GM04503 (cell line): Measurements from ENCODE around the gene TP53TG5.

ENCODE experiments used
- DNase-seq: peaks from one replicate; pipeline ENCODE4 v3.0.0-alpha.2; 2012; ENCODE audit warnings: low read depth

The TP53TG5 gene

DNA sequence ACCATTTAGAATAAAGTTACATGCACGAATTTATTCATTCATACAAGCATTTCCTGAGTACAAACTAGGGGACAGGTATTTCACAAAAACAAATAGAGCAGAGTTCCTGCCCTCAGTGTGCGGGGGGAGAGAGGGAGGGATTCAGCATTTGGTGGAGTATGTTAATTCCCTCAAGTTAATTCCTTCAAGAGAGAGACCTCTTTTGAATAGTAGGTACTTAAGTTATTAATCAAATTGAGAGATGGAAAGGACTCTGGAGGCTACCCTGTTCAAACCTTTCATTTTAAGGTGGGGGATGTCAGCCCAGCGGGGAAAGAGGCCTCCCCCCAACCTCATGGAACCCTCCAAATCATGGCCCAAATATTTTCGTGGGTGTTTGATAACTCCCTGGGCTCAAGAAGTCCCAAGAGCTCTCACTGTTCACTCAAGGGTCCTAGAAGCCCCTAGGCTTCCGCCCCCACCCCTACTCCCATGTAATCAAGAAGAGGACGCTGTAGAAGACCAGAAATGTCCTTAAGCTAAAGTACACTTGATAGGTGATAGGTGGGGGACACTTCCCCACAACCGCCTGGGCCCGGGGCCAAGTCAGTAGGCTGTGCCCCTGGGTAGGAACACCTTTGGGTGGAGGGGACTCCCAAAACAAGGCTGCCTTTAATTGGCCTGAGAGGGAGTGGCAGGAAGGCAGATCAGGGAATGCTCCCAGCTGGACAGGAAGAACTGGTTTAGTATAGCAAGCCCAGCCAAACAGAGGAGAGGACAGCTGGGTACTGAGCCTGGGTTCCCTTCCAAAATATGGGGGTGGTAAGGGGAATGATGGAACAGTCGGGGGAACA, 32.8 kb downstream of the TP53TG5 start:
- DNase-seq, result no peak

DNA sequence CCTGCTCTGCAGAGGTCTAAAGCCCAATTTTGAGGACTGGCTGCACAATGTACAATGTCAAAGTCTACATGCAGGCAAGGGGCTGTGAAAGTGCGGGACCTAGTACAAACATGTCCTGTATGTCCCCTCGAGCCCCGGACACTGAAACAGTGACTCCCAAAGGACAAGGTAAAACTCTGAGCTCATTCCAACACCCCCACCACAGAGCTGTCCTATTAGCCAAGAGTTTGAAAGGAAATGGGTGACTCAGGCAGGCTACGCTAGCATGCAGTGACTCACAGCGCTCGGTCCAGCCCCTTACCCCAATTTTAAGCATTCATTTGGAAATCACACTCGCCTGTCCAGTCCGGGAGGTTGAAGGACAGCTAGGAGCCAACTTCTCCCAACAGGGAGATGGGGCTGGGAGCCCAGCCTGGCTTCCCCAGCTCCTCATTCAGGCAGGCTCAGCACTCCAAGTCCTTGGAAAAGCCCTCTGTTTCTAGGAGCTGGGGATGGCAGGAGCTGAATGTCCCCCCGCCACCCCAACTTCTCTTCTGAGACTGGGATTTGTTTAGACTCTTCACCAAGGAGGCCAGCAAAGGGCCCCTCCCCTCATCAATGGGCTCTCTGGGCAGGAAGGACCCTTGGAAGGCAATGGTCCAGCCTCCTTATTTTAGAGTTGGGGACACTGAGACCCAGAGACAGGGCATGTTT, 33.8 kb downstream of the TP53TG5 start:
- peak; percentile 69 for DNase-seq

DNA sequence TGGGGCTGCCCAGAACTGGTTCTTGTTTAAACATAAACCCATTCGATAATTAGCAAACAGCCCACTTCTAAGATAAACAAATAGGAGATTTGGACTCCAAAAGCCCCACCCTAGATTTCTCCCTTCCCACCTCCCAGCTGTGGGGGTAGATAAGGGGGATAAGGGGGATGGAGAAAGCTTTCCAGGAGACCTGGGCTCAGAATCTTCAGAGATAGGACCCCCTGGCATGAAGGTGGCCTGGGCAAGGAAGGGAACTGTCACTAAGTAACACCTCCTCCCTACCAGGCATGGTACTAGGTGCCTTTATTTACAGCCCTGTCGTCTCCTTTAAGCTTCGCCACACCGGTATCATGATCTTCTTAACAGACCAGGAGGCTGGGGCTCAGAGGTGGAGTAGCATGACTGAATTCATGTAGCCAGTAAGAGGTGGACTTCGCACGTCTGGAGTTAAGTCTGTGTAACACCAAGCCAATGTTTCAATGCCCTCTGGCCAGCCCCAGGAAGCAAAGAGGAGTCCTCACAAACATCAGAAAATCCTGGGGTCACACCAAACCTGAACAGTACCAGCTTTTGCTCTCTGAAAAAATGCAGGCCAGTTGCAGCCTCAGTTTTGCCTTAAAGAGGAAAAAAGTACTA, 34.5 kb downstream of the TP53TG5 start:
- DNase-seq, result no peak

DNA sequence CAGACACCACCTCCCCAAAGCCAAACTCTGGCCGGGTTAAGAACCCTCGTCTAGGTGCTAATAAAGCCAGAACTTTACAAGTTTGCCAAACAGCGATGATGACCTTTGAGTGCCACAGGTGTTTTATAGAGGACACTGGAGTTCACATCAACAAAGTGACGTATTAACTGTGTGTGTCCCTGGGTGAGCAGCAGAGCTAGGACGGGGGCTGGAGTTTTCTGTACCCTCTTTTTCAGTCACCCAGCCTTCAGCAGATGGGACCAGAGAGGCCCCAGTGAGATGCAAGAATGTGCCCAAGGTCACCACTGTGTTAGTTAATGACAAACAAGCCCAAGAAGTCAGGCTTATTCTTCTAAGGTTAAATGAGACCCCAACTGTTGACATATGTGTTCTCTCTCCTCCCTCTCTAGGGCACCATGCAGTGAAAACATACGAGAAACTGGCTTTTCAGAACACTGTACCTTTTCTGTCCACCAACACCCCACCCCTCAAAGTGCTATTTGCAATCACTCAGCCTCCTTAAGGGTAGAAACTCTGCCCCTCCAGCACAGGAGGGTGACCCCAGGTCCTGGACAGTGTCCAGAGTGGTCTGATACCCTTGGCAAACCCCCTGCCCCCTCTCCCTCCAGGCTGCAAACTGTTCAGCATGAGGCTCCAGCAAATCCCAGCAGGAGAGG, 35.1 kb downstream of the TP53TG5 start:
- no peak for DNase-seq

DNA sequence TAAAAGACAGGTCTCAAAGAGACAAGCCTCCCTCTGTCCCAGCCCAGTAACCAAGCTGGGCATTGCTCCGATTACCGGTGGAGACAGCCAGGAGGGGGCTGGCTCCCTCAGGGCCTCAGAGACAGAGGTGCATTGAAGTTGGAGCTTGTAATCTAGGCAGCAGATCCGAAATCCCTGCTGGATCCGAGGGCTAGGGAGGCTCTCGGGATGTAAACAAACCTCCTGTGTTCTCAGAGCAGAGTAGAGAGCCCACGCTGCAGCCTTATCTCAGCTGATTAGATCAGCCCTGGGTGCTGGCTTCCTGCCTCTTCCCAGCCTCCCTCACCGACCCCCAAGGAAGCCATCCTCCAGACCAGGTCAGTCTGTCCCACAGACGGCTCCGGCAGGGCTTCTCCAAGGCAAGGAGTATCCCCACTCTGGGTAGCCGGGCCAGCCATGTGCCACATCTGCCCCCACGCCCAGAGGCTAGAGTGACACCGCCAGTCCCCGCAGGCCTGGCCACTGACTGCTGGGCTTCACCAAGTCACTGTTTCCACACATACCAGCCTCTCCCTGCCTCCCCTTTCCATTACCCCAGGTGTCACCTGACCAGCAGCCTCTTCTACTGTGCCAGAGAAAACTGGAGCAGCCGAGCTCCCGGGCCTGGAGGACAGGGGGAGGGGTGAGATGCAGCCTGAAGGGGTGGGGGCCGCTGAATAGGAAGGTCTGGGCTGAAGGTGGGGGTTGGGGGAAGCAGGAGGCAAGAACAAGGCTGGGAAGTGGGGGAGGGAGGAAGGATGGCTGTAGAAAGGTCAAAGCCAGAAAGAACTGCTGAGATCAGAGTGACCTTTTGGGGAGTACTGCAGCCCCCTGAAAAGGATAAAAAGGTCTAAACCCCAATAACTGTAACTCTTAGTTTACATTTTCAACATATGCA, 35.9 kb downstream of the TP53TG5 start:
- DNase-seq, result no peak

DNA sequence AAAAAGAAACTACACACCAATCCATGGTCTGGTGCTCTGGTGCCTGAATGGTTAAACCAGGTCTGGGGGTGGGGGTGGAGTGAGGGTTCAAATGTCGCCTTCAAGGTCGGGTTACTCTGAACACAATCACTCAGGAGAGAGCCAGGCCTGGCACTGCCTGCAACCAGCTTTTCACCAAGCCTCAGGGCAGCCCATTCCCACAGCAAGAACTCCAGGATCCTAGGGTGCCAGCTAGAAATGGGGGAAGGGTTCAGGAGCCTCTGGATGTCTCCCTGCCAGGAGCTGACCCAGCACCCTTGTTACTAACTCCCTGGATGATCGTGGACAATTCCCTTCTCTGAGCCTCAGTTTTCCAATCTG, 36.6 kb downstream of the TP53TG5 start:
- no peak for DNase-seq

- DNase-seq, result no peak
Observed at GRCh38 chr20:45340951-45341350, 37.2 kb downstream of the TP53TG5 start.

- no peak for DNase-seq
Observed at GRCh38 chr20:45340236-45340847, 37.8 kb downstream of the TP53TG5 start.

- no peak for DNase-seq
Observed at GRCh38 chr20:45339799-45340198, 38.3 kb downstream of the TP53TG5 start.

GRCh38 chr20:45339084-45339483, 39.0 kb downstream of the TP53TG5 start:
- no peak for DNase-seq

DNA sequence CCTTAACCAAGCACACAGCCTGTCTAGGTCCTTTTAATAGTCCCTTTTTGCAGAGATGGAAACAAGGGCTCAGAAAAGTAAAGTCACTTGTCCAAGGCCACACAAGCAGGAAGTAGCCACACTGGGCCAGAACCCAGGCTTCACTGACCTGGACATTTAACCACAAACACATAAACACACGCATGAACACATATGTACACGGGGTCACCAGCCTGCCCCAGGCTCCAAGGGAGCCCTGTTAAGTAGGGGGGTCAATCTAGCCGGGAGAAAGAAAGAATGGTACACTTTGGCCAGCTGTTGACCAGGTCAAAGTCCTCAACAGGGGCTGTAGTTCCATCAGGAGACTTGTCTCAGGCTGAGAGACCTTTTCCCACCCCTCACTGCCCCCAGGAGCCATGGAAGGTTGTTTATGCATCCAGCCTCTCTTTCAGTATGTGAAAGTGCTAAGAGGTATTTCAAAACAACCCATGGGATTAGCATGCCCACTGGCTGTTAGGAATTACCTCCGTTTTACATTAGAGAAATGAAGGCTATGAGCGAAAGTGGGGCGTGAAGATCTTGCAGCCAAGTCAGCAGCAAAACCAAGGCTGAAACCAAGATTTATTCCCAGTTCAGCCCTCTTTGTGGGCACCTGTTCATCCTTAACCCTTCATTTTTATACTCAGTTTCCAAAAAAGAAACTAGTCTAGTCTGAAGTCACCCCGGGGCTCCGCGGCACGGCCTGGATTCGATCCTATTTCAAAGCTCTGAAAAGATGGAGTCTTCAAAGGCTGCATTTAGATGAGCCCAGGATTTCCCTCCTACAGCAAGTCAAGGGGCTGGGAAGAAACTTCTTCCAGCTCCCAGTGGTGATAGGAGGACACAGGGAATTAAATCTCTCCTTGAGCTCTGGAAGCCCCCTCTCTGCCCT, 39.7 kb downstream of the TP53TG5 start:
- no peak for DNase-seq

DNA sequence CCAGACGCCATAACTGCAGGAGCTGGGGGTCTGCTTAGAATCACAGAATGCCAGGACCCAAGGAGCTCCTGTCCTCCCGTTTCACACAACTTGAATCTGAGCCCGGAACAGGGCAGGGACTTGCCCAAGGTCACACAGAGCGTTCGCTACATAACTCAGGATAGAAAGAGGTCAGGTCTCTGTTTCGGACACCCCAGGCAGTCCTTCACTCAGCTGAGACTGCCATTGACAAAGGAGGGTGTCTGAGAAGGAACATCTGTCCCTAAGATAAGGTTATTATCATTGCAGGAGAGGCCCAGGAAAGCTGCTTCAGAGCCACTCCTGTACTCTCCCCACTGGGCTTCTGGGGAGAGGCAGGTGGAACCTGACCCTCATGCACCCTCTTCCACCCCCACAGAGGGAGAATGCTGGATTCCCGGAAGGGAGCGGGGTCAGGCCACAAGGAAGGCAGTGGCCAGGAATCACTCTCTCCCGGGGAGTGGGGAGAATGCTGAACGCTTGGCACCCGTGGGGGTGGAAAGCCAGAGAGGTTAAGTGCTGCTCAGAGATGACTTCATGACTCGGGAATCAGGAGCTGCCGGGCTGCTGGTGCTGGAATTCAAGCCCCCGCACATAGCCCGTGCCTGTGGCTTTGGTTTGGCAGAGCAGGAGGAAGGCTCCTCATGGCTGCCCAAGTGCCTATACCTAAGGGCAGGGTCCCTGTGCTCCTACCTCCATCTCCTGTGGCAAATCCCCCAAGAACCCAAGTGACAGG, 40.6 kb downstream of the TP53TG5 start:
- peak; percentile 87 for DNase-seq

DNA sequence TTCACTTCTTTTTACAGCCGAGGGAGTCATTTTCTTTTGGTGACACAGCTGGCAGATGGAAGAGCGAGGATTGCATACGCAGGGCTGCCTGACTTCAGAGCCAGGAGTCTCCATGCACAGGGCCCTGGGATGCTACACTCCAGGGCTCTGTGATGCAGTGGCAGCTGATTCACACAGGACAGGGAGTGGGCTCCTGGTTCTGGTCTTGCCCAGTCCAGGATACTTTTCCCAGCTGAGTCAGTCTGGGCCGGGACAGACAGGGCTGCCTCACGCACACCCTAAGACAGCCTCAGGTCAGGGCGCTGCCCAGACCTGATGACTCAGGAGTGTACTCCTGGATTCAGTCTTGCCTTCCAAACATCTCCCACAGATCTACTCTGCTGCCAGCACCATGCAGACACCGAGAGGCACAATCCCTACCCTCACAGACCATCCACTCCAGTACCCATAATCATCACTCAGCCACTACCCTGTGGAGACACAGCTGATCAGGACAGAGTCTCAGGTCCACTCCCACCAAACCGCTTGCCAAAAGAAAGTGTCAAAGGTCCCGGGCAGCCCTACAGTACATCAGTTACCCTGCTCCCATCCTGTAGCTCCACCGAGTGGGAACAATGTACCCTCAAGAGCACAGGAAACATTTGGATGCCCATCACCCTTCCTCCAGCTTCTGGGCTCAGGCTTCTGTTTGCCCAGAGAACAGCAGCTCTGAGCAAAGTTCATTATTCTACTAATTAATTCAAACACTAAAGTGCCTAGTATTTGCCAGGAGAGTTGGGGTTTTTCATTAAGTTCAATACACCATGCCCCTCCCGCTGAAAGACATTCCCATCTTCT, 41.4 kb downstream of the TP53TG5 start:
- peak; percentile 86 for DNase-seq

DNA sequence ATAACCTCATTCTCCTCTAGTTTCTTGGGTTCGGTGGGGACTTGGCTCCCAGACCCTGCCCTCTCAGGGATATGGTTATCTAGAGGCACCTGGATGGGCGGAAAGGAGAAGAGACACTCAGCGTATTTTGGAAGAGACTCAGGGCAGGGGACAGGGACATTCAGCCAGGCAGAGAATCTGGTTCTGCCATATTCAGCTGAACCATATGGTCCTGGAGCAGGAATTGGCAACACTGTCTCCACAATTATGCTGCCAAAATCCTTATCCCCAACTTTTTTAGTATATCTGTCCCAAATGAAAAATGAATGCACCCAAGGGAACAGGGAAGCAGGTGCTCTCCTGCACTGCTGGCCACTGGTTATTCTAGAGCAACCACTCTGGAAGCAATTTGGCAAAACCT, 47.6 kb downstream of the TP53TG5 start:
- no peak for DNase-seq

GRCh38 chr20:45329497-45330319, 48.4 kb downstream of the TP53TG5 start:
- DNase-seq, result no peak

DNA sequence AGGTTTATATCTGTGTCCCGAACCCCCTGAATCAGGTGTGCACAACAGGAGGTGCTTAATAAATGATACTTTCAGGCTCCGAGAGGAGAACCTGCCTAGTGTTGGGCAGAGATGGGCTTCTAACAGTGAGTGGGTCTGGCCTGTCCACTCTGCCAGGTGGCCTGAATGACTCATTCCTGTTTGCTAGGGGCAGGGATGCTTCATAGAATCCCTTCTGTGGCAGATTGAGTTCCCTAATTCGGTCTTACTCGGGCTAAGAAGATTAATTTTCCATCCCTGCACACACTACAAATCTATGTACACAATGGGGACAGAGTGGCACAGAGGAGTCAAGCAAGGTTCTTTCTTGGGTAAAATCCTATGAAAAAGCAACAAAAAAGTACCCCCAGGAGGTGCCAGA, 49.7 kb downstream of the TP53TG5 start:
- no peak for DNase-seq

- DNase-seq, result no peak
Observed at GRCh38 chr20:45325371-45325770, 52.8 kb downstream of the TP53TG5 start.
